Endothelial cell of umbilical vein (primary cell): ENCODE results near the gene SERTAD1. TPM values are rescaled to one million over a fixed set of nuclear protein-coding genes. Genes with fewer than 3 reads are reported as not detected.

Source experiments
- BruUV-seq: library from RNA; stranded (reverse); fragments of 400-500 nt; replicated peaks from 2 replicates; lab custom pipeline; 2021; lab: Mats Ljungman, UMichigan
- CTCF ChIA-PET: fragments of 300-600, 350-600 bp; sonication (Branson Sonifier 250); formaldehyde crosslinking; loops from one replicate; lab custom pipeline; 2021; ENCODE audit warnings: antibody characterized with exemption, inconsistent platforms; lab: Charles Lee
- POLR2A ChIA-PET: fragments of 300-600, 350-600 bp; sonication (Branson Sonifier 250); formaldehyde crosslinking; loops from one replicate; lab custom pipeline; 2021; ENCODE audit warnings: antibody characterized with exemption, inconsistent platforms; lab: Charles Lee
- DNase-seq: peaks from one replicate; pipeline ENCODE4 v3.0.0-alpha.2; 2011; ENCODE audit warnings: low read depth, low spot score
- FAIRE-seq: peaks from 2 replicates; lab custom pipeline; 2011; peaks lifted over from hg19 to GRCh38; lab: Jason Lieb, UNC
- H2AFZ ChIP-seq: 2 replicates; pipeline ENCODE4 v1.6.0; 2012; ENCODE audit warnings: low read depth, low read length, control low read depth, inconsistent platforms
- H3K27ac ChIP-seq: 2 replicates; pipeline ENCODE4 v1.5.1; 2011; ENCODE audit warnings: low read depth, mild to moderate bottlenecking, control low read depth, low read length, moderate library complexity; ENCODE audit not compliant: insufficient read depth
- H3K27me3 ChIP-seq, 2 experiments: 2 replicates each; pipeline versions ENCODE4 v1.6.0 to v1.6.1; 2011; ENCODE audit warnings: low read length in 2 of 2, mixed read lengths in 1 of 2; ENCODE audit not compliant: control insufficient read depth in 2 of 2, insufficient read depth in 2 of 2
- H3K36me3 ChIP-seq, 2 experiments: 2 replicates in 1 of 2; 3 replicates in 1 of 2; pipeline ENCODE4 v1.5.1; 2011; ENCODE audit warnings: low read length in 2 of 2, mild to moderate bottlenecking in 1 of 2, moderate library complexity in 1 of 2; ENCODE audit not compliant: control insufficient read depth in 2 of 2, insufficient read depth in 2 of 2; ENCODE audit errors: extremely low read depth in 1 of 2
- H3K4me1 ChIP-seq: 3 replicates; pipeline ENCODE4 v1.5.1; 2011; ENCODE audit warnings: mild to moderate bottlenecking, low read length; ENCODE audit not compliant: control insufficient read depth, insufficient read depth; ENCODE audit errors: extremely low read depth
- H3K4me2 ChIP-seq: 2 replicates; pipeline ENCODE4 v1.6.1; 2011; ENCODE audit warnings: low read length, control low read depth, mixed read lengths; ENCODE audit not compliant: insufficient read depth
- H3K4me3 ChIP-seq, 3 experiments: fragments of 200-600 bp in 1 of 3; sonication (generic), shearing (Covaris generic) in 1 of 3; replicated peaks in 1 of 3; 2 replicates each; pipeline ENCODE4 v1.5.1; 2011 to 2016; ENCODE audit warnings: control low read depth in 3 of 3, low read length in 3 of 3, mild to moderate bottlenecking in 2 of 3, inconsistent platforms in 1 of 3, low read depth in 1 of 3, moderate library complexity in 1 of 3; ENCODE audit not compliant: insufficient read depth in 1 of 3
- H3K79me2 ChIP-seq: 2 replicates; pipeline ENCODE4 v1.6.0; 2012; ENCODE audit warnings: low read length, inconsistent platforms; ENCODE audit not compliant: control insufficient read depth, insufficient read depth
- H3K9ac ChIP-seq: replicated peaks from 2 replicates; pipeline ENCODE3; 2011; ENCODE audit warnings: low read length, control low read depth; ENCODE audit not compliant: insufficient read depth; ENCODE audit errors: extremely low read depth
- H3K9me1 ChIP-seq: replicated peaks from 3 replicates; pipeline ENCODE4 v1.6.0; 2011; ENCODE audit warnings: mild to moderate bottlenecking, low read length; ENCODE audit not compliant: control insufficient read depth, insufficient read depth; ENCODE audit errors: extremely low read depth
- H3K9me3 ChIP-seq: replicated peaks from 2 replicates; pipeline ENCODE4 v1.5.1; 2012; ENCODE audit warnings: low read length, inconsistent platforms; ENCODE audit not compliant: control insufficient read depth, insufficient read depth
- H4K20me1 ChIP-seq: replicated peaks from 2 replicates; pipeline ENCODE3; 2011; ENCODE audit warnings: mild to moderate bottlenecking, low read length; ENCODE audit not compliant: control insufficient read depth, insufficient read depth; ENCODE audit errors: extremely low read depth
- CTCF ChIP-seq, 2 donors: IDR thresholded peaks; 1 replicate in 1 of 2; 2 replicates in 1 of 2; pipeline ENCODE4 v1.5.1; 2011; ENCODE audit warnings: low read length in 2 of 2, mild to moderate bottlenecking in 2 of 2, moderate library complexity in 2 of 2, control low read depth in 1 of 2, inconsistent platforms in 1 of 2, low read depth in 1 of 2; ENCODE audit not compliant: insufficient read depth in 1 of 2; ENCODE audit errors: extremely low read depth in 1 of 2
- EZH2 ChIP-seq: IDR thresholded peaks from 2 replicates; pipeline ENCODE4 v1.6.1; 2012; ENCODE audit warnings: borderline replicate concordance, low read depth, mild to moderate bottlenecking, moderate library complexity, low read length, inconsistent platforms; ENCODE audit not compliant: severe bottlenecking
- FOS ChIP-seq: IDR thresholded peaks from 2 replicates; pipeline ENCODE4 v1.6.1; 2011; ENCODE audit warnings: mild to moderate bottlenecking, low read length, moderate library complexity, borderline replicate concordance; ENCODE audit not compliant: insufficient read depth
- GATA2 ChIP-seq: IDR thresholded peaks from 2 replicates; pipeline ENCODE4 v1.7.0; 2011; ENCODE audit warnings: low read depth, mild to moderate bottlenecking, moderate library complexity, mixed read lengths, low read length; ENCODE audit not compliant: insufficient read length, insufficient read depth
- JUN ChIP-seq: IDR thresholded peaks from 2 replicates; pipeline ENCODE4 v1.6.1; 2011; ENCODE audit warnings: borderline replicate concordance, low read depth; ENCODE audit not compliant: insufficient read length, insufficient read depth
- MYC ChIP-seq: IDR thresholded peaks from one replicate; pipeline ENCODE4 v1.6.1; 2011; ENCODE audit warnings: mild to moderate bottlenecking, low read depth, low read length
- POLR2A ChIP-seq: IDR thresholded peaks from 2 replicates; pipeline ENCODE4 v1.6.1; 2012; ENCODE audit warnings: low read depth, mild to moderate bottlenecking, control low read depth, low read length
- POLR2AphosphoS5 ChIP-seq: IDR thresholded peaks from 2 replicates; pipeline ENCODE4 v1.6.1; 2012; ENCODE audit warnings: low read depth, mild to moderate bottlenecking, control low read depth, low read length, moderate library complexity; ENCODE audit not compliant: insufficient read depth
- dilution Hi-C: fragments of 300-500 bp; cut with MboI; formaldehyde crosslinking; loops from one replicate; pipeline ENCODE4 v1.15.0; 2019; ENCODE audit warnings: low sequenced_read_pairs; ENCODE audit not compliant: extremely low pct_ligation_motif_present
- intact Hi-C: fragments of 100-400 bp; cut with micrococcal nuclease; formaldehyde crosslinking; loops from one replicate; pipeline ENCODE4 v1.10.0; 2022
- polyA plus RNA-seq, 4 experiments: library from polyadenylated mRNA; depleted of rRNA in 3 of 4; stranded (reverse) in 3 of 4; unstranded in 1 of 4; fragments of >200 nt; gene quantifications; 2 replicates each; pipeline versions ENCODE4 v1.2.1 to v1.2.3, GENCODE V29; 2011 to 2012; ENCODE audit warnings: missing spikeins in 1 of 4
- total RNA-seq: library from RNA; stranded (reverse); gene quantifications from 2 replicates; pipeline ENCODE4 v1.2.3, GENCODE V29; 2021
- TF ChIP-seq, protein P1 (sequence below): IDR thresholded peaks from 2 replicates; pipeline ENCODE4 v1.6.1; 2011; ENCODE audit not compliant: insufficient read depth, insufficient read length

SERTAD1 gene
- total and polyA plus RNA-seq, 2 donors (not counting 3 experiments of a cell fraction or from before 2014, with no cell fraction given) = 8.8 to 15.3 TPM

GRCh38 chr19:40438284-40438683 lies 12.5 kb upstream of the SERTAD1 start:
- Histone ChIP-seq H3K4me1 (peaks cover 14% of the 10 kb centered on the region), H3K27ac (no peak overlapping the region), H3K36me3 (peaks cover 9 to 12% of the 10 kb centered on the region in 2 experiments), H2AFZ (no peak overlapping the region), H3K9me1 (no peaks in the 10 kb centered on the region), H3K9ac (no peak overlapping the region), H3K4me2 (no peak overlapping the region), H3K27me3 (no peaks in the 10 kb centered on the region), H3K79me2 (peaks cover 21% of the 10 kb centered on the region), H3K4me3 (no peak overlapping the region), H4K20me1 (no peaks in the 10 kb centered on the region), H3K9me3 (no peaks in the 10 kb centered on the region)
- no peak for FAIRE-seq
- DNase-seq = no peak
- TF ChIP-seq POLR2AphosphoS5 (no peak), CTCF (IDR thresholded peaks at IDR 0.05; ENCODE audit: extremely low read depth in 1 of 2, insufficient read depth in 1 of 2, low read depth in 1 of 2, low read length in 2 of 2) (no peak), EZH2 (no peak), MYC (no peak), FOS (no peak), GATA2 (no peak), JUN (no peak), POLR2A (no peak)
- TF ChIP-seq, protein P1, sequence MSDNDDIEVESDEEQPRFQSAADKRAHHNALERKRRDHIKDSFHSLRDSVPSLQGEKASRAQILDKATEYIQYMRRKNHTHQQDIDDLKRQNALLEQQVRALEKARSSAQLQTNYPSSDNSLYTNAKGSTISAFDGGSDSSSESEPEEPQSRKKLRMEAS = no peak
- dilution Hi-C loops (no loop called here), intact Hi-C loops (no loop called here)
- BruUV-seq = no TSS peak
- ChIA-PET POLR2A (no interaction called here), CTCF (interaction anchor here (1.2 to 2.6 kb wide), 2 partner anchors 17 to 26 kb away, joined by 3 to 8 read pairs; no protein-coding TSS in a partner anchor)
